ENCODE results near the gene TAX1BP3.

TAX1BP3 gene

GRCh38 chr17:3688027-3688553 is 19.7 kb upstream of the TAX1BP3 start:
- no peak for DNase-seq (ENCODE audit: low read depth)

DNA sequence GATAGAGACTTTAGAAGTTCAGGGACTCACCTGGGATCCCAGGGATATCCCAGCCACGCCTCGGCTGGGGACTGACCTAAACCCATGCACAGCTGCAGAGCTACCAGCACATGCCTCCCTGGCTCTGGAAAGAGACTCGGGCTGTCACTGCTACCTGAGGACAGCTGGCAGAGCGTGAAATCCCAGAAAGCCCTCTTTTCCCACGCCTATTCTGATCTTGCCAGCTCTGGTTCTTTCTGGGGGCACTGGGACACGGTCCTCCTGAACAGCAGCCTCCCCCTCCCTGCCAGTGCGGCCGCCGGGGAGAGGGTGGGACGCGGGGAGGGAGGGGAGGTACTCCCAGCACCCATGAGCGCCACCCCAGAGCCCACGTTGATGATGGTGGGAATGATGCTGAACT is 16.8 kb upstream of the TAX1BP3 start:
- no peak for DNase-seq (ENCODE audit: low read depth)

DNA sequence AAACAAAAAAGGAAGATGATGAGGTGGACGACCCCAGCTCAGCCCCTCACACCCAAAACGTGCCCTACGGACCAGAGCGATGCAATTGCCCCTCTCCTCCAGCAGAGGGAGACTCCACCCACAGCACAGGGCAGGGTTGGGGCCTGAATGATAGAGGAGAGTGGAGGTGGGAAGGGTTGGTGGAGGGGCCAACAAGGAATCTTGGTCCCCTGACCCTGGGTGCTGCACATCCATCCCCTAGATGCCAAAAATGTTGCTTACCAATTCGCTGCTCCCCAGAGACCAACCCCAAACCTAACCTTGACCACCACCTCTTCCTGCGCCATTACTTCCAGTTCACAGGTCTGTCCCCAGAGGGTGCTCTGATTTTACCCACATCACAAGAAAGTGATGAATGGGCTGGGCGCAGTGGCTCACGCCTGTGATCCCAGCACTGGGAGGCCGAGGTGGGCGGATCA is 14.7 kb upstream of the TAX1BP3 start:
- DNase-seq (ENCODE audit: low read depth) = peak; percentile 40

DNA sequence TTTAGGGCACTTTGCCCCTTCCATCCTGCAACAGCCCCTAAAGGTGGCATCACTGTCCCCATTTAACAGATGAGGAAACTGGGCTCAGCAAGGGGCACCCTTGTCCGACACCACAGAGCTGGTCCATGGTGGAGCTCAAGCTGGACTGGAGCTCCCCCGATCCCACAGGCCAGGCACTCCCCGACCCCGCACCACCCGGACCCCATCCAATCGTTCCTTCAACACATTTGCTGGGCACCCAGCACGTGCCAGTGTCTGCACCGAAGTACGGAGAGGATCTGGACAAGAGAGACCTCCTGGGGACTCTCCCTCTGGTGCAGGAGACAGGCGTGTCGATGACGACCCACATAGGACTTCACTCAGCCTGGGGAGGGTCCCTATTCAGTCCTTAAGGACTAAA is 13.7 kb upstream of the TAX1BP3 start:
- DNase-seq (ENCODE audit: low read depth) = no peak

- no peak for DNase-seq (ENCODE audit: low read depth)
These were observed 13.2 kb upstream of the TAX1BP3 start for GRCh38 chr17:3681565-3681964.

- DNase-seq (ENCODE audit: low read depth) = no peak
These were observed 12.7 kb upstream of the TAX1BP3 start for GRCh38 chr17:3681057-3681456.

GRCh38 chr17:3679531-3680126 is 11.3 kb upstream of the TAX1BP3 start:
- no peak for DNase-seq (ENCODE audit: low read depth)

DNA sequence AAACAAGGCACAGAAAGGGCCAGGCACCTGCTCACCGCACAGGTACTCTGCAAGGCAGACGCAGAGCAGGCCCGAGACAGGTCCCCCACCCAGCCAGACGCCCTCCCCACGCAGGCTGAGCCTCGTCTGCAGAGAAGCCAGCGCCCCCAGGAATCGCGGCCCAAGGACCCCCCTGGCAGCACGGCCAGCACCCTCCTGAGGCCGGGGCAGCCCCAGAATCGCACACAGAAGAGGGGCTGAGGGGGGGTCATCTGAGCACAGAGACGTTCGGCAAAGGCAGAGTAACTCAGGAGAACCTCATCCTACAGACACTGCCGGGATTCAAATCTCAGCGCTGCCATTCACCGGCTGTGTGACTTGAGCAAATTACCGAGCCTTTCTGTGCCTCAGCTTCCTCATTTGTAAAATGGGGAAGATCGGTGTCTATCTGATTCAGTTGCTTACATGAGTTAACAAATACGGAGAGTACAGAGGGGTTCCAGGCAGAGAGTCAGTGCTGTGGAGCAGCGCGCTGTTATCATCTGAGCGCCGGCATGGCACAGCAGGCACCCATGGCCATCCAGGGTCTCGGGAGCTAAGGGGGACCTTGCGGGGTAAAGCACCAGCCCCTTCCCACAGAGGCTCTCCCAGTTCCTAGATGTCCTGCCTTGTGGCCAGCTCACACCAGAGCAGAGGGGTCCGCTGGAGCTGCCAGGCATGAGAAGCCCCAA is 10.6 kb upstream of the TAX1BP3 start:
- DNase-seq (ENCODE audit: low read depth) = no peak

DNA sequence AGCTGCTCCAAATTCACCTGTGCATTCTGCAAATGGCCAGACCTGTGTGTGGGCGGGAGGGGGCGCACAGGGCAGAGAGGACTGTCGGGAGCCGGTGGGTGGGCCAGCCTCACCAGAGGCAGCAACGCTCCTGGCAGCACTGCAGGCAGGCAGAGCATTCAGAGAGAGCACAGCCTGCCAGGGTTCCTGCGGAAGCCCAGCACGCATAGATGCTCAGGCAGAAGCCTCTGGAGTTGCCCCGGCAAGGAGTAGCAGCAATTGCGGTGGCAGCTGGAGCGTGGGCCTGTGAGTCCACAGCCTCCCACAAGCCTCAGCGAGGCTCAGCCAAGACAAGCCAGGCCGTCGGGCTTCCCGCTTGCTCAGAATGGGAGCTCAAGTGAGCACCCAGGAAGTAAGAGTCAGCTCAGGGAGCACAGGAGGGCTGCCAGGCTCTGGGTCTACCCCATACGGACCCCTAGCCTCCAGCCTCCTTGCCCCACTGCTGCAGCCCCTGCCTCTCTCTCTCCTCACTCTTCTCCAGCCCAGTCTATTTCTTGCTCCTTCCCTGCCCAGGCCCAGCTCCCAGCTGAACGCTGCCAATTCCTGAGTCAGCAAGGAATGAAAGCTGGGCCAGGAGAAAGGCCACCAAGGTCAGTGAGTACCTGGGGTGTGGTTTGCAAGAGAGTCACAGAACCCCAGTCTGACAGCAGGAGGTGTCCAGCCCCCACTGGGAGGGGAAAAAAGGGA is 9.9 kb upstream of the TAX1BP3 start:
- no peak for DNase-seq (ENCODE audit: low read depth)

GRCh38 chr17:3675886-3676285 is 7.5 kb upstream of the TAX1BP3 start:
- no peak for DNase-seq (ENCODE audit: low read depth)

DNA sequence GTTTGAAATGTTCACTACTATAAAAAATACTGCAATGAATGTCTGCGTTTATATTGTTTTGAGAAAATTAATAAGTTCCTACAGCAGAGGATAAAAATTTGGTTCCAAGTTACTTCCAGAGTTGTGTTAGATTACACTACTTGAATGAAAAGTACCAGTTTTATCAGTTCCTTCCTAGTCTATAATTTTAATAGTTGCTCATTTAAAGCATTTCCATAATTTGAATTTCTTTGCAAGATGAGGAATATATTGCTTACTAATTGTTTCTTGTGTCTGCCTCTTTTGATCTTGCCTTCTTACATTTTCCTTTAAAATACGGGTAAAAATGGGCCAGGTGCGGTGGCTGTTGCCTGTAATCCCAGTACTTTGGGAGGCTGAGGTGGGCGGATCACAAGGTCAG is 4.2 kb upstream of the TAX1BP3 start:
- no peak for DNase-seq (ENCODE audit: low read depth)

DNA sequence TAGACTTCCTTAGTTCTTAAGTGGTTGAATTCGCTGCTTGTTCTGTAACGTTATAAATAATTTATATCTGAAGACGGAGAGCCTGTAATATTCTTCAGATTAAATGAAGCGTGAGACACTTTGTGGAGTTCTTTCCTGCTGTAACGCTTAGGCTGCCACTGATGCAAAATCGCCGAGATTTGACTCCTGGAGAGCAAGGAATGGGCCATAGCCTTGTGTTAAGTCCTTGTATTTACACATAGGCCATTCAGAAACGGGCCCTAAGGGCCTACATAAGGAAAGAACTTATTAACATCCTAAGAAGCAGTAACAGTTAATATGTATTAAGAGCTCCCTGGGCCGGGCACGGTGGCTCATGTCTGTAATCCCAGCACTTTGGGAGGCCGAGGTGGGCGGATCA is 1.2 kb upstream of the TAX1BP3 start:
- DNase-seq (ENCODE audit: low read depth) = no peak

DNA sequence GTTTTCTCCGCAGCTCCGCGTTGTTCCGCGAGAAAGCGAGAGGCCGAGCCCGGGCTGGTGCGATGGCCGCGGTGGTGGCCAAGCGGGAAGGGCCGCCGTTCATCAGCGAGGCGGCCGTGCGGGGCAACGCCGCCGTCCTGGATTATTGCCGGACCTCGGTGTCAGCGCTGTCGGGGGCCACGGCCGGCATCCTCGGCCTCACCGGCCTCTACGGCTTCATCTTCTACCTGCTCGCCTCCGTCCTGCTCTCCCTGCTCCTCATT is 638 bp upstream of the TAX1BP3 start:
- no peak for DNase-seq (ENCODE audit: low read depth)

GRCh38 chr17:3667366-3668278 is 756 bp downstream of the TAX1BP3 start:
- DNase-seq (ENCODE audit: low read depth) = no peak

- no peak for DNase-seq (ENCODE audit: low read depth)
These were observed 1.9 kb downstream of the TAX1BP3 start for GRCh38 chr17:3666516-3666915.

GRCh38 chr17:3665834-3666233 is 2.5 kb downstream of the TAX1BP3 start:
- DNase-seq (ENCODE audit: low read depth) = no peak

GRCh38 chr17:3663102-3664011 is 5.0 kb downstream of the TAX1BP3 start:
- no peak for DNase-seq (ENCODE audit: low read depth)

DNA sequence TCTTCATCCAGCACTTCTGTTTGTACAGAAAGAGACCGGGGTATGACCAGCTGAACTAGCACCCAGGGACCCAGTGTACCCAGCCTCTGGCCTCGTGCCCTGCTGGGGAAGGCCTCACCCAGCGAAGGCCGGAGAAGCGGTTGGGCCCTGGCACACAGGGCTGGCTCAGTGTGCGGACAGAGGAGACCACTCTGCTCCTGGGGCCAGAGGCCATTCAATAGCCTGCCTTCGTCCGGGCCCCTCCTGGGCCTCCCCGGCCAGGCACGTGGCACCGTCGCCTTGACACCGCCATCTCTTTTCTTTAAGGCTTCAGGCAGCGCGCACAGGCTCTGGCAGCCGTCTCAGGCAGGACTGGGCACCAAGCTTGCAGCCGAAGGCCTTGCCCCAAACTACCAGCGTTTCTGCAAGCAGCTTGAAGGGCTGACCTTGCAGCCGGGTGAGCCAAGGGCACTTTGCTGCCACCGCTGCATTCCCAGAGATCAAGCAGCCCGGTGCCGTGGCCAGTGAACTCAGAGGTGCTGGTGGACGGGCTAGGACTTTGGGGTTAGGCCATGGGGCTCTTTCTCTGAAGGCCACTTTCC is 8.0 kb downstream of the TAX1BP3 start:
- DNase-seq (ENCODE audit: low read depth) = no peak

GRCh38 chr17:3659541-3660111 is 8.8 kb downstream of the TAX1BP3 start:
- DNase-seq (ENCODE audit: low read depth) = no peak

DNA sequence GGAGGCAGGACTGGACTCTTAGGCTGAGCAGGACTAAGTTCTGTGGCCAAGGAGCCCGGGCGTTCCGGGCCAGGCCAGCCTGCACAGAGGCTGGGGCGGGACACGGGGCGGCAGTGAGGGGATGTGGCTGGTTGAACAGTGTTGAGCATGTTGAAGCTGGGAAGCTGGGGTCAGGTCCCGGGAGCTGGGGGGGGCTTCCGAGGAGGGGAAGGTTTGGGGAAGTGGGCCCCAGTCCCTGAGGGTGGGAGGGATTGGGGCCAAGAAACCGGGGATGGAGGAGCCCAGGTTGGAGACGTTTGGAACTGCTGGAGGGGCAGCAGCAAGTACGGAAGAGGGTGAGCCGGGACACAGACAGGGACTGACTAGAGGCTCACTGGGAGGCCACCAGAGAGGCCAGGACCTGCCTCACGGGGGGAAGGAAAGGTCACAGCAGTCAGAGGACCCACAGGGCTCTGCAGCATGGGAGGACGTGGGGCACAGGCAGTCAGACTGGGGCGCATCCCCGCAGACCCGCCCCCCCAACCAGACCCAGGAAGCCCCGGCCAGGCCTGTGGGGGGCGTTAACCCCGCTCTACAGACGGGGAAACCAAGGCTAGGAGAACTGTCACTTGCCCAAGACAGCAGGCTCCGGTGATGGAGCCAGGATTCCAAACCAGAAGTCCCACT is 9.5 kb downstream of the TAX1BP3 start:
- no peak for DNase-seq (ENCODE audit: low read depth)

All from stimulated activated CD4-positive, alpha-beta T cell treated with anti-CD3 and anti-CD28 coated beads, Interleukin-2, amount 100 ng/mL, for 4 hours (primary cell).